GM10847 (cell line): ENCODE measurements around the gene MAPRE2.

Experiments used
- POLR2A ChIP-seq: IDR thresholded peaks from 2 replicates; pipeline ENCODE4 v1.6.1; 2011; ENCODE audit not compliant: insufficient read length; ENCODE audit errors: extremely low read depth

MAPRE2 gene

GRCh38 chr18:35089382-35089781 lies 48.2 kb downstream of the MAPRE2 start:
- TF ChIP-seq POLR2A: no peak

GRCh38 chr18:35089891-35090550 lies 48.8 kb downstream of the MAPRE2 start:
- TF ChIP-seq POLR2A: no peak

- TF ChIP-seq POLR2A: no peak
Observed at GRCh38 chr18:35091841-35092240, 50.6 kb downstream of the MAPRE2 start.

GRCh38 chr18:35095983-35096676 lies 54.9 kb downstream of the MAPRE2 start:
- TF ChIP-seq POLR2A: no peak

- TF ChIP-seq POLR2A: no peak
Observed at GRCh38 chr18:35096677-35097011, 55.4 kb downstream of the MAPRE2 start.

GRCh38 chr18:35097195-35097594 lies 56.0 kb downstream of the MAPRE2 start:
- no peak for TF ChIP-seq POLR2A

GRCh38 chr18:35097763-35098162 lies 56.5 kb downstream of the MAPRE2 start:
- TF ChIP-seq POLR2A: no peak

- TF ChIP-seq POLR2A: no peak
Observed at GRCh38 chr18:35099911-35100310, 58.7 kb downstream of the MAPRE2 start.

- TF ChIP-seq POLR2A: no peak
Observed at GRCh38 chr18:35104391-35105051, 63.3 kb downstream of the MAPRE2 start.

- no peak for TF ChIP-seq POLR2A
Observed at GRCh38 chr18:35106013-35106844, 65.0 kb downstream of the MAPRE2 start.

- TF ChIP-seq POLR2A: no peak
Observed at GRCh38 chr18:35106845-35107148, 65.6 kb downstream of the MAPRE2 start.

- no peak for TF ChIP-seq POLR2A
Observed at GRCh38 chr18:35107216-35107615, 66.0 kb downstream of the MAPRE2 start.

- no peak for TF ChIP-seq POLR2A
Observed at GRCh38 chr18:35110059-35110458, 68.8 kb downstream of the MAPRE2 start.

- TF ChIP-seq POLR2A: no peak
Observed at GRCh38 chr18:35110554-35111485, 69.6 kb downstream of the MAPRE2 start.

GRCh38 chr18:35112696-35113095 lies 71.5 kb downstream of the MAPRE2 start:
- TF ChIP-seq POLR2A: no peak
